Mesenteric fat pad (tissue), 1 donor: Measurements from ENCODE around the gene YJEFN3. TPM values are rescaled to one million over a fixed set of nuclear protein-coding genes. Genes with fewer than 3 reads are reported as not detected.

Experiments
- DNase-seq: peaks from one replicate; pipeline ENCODE4 v3.0.0-alpha.2; 2020; ENCODE audit warnings: low spot score
- total RNA-seq: library from RNA; stranded (reverse); fragmentation: NEBNext Ultra II Directional; extraction: Animal tissue kit (Norgen Biotek cat#: 25700); gene quantifications from one replicate; pipeline ENCODE4 v1.2.1, GENCODE V29; 2021
- donor health status: DM: yes; HTN: yes; CAD: no.

Gene YJEFN3
- total RNA-seq, 1 donor from 2014 or later = 3.1 TPM

- DNase-seq = no peak
Measured at GRCh38 chr19:19579533-19580361, 51.0 kb downstream of the YJEFN3 start.

- no peak for DNase-seq
Measured at GRCh38 chr19:19580418-19580817, 51.7 kb downstream of the YJEFN3 start.

GRCh38 chr19:19581391-19581790 lies 52.7 kb downstream of the YJEFN3 start:
- DNase-seq = no peak

GRCh38 chr19:19582471-19582870 lies 53.8 kb downstream of the YJEFN3 start:
- no peak for DNase-seq

GRCh38 chr19:19584356-19584755 lies 55.6 kb downstream of the YJEFN3 start:
- DNase-seq = no peak

Other genes starting within 250 kb of the YJEFN3 start
- gene SUGP1, start 208.4 kb upstream of the YJEFN3 start, total RNA-seq = 32.9 TPM
- 45.4 TPM for gene MAU2, start 208.1 kb upstream of the YJEFN3 start, total RNA-seq
- gene GATAD2A, start 123.2 kb upstream of the YJEFN3 start, total RNA-seq = 98.9 TPM
- 0.74 TPM for gene TSSK6, start 13.4 kb upstream of the YJEFN3 start, total RNA-seq
- 295 TPM for gene NDUFA13, start 12.7 kb upstream of the YJEFN3 start, total RNA-seq
- 2.2 TPM for gene CILP2, start 9.4 kb downstream of the YJEFN3 start, total RNA-seq
- gene PBX4, start 89.8 kb downstream of the YJEFN3 start, total RNA-seq = 2.0 TPM
- gene LPAR2, start 99.3 kb downstream of the YJEFN3 start, total RNA-seq = 5.8 TPM
- 21.3 TPM for gene GMIP, start 114.7 kb downstream of the YJEFN3 start, total RNA-seq
- 38.4 TPM for gene ATP13A1, start 134.8 kb downstream of the YJEFN3 start, total RNA-seq
- 7.3 TPM for gene ZNF101, start 139.9 kb downstream of the YJEFN3 start, total RNA-seq
- gene ZNF14, start 204.2 kb downstream of the YJEFN3 start, total RNA-seq = 3.1 TPM